Coronary artery (tissue), 2 donors: ENCODE data around the gene COPS2.

Source experiments
- DNase-seq: peaks from one replicate; pipeline ENCODE4 v3.0.0-alpha.2; 2017; ENCODE audit warnings: low spot score
- H3K27ac ChIP-seq, 2 donors: fragments of 200-600 bp; sonication (generic); one replicate each; pipeline ENCODE4 v1.5.1; 2016 to 2019
- H3K4me3 ChIP-seq: fragments of 200-600 bp; sonication (generic); 2 replicates; pipeline ENCODE4 v1.5.1; 2016; ENCODE audit warnings: mild to moderate bottlenecking, moderate library complexity
- TF ChIP-seq, protein P1 (sequence below): fragments of 200-600 bp; sonication (generic); IDR thresholded peaks from one replicate; pipeline ENCODE4 v1.5.1; 2019; ENCODE audit warnings: antibody characterized with exemption

Gene COPS2

DNA sequence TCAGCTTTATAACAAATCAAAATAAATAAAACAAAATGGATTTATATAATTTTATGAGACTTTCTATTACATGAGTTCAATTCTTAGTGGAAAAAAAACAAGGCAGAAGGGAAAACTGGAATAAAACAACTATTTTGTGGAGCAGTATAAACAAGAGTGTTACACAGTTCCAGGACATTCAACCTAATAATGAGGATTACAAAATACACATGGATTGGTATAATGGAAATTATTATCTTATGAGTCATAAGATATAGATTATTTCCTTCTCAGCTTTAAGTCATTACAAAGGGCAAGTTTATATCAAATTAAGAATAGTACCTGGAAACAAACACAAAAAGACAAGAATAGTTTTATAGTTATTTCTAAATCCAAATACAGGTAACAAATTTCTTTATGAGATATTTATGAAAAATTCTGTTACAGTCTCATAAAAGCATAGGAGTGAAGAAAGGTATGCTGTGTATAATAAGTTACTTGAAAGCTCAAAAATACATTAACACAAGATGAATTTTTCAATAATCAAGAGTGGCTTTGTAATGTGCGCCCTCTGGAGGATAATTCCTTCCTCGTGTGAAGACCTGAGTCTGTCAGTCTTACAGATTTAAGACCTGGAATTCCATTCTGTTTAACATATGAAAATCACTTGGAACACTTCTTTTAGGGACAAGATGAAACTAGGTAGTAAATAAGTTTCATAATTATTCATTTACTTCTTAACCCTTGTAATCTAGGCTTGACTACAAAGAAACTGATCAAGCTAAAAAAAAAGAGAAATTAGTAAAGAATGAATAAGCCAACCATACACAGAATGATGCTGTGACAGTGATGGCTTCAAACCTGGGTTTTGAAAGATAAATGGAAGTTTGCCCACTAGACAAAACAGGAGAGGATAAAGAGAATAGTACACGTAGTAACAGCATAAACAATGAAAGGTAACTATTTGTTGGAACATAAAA lies 9.5 kb downstream of the COPS2 start:
- Histone ChIP-seq H3K4me3 (no peak overlapping the region), H3K27ac (no peak overlapping the region)
- no peak for DNase-seq
- TF ChIP-seq, protein P1, sequence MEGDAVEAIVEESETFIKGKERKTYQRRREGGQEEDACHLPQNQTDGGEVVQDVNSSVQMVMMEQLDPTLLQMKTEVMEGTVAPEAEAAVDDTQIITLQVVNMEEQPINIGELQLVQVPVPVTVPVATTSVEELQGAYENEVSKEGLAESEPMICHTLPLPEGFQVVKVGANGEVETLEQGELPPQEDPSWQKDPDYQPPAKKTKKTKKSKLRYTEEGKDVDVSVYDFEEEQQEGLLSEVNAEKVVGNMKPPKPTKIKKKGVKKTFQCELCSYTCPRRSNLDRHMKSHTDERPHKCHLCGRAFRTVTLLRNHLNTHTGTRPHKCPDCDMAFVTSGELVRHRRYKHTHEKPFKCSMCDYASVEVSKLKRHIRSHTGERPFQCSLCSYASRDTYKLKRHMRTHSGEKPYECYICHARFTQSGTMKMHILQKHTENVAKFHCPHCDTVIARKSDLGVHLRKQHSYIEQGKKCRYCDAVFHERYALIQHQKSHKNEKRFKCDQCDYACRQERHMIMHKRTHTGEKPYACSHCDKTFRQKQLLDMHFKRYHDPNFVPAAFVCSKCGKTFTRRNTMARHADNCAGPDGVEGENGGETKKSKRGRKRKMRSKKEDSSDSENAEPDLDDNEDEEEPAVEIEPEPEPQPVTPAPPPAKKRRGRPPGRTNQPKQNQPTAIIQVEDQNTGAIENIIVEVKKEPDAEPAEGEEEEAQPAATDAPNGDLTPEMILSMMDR = no peak

DNA sequence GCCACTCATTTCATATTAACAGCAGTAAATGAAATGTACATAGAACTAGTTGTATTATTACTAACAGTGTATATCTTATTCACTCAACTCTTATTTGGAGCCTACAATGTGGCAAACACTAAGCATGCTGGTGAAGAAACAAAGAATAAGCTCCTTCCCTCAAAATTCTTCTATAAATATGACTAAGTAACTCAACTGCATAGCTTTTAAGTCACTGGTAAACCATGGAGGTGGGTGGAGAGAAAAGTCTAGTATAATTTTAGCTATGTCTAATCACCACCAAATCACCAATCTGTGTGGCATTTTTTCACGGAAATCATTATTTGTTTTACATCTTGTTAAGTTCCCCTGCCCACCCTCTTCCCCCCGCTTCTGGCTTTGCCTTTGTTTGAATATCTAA lies 17.5 kb downstream of the COPS2 start:
- Histone ChIP-seq H3K4me3 (no peak overlapping the region), H3K27ac (no peak overlapping the region)
- TF ChIP-seq, protein P1 = no peak
- no peak for DNase-seq

DNA sequence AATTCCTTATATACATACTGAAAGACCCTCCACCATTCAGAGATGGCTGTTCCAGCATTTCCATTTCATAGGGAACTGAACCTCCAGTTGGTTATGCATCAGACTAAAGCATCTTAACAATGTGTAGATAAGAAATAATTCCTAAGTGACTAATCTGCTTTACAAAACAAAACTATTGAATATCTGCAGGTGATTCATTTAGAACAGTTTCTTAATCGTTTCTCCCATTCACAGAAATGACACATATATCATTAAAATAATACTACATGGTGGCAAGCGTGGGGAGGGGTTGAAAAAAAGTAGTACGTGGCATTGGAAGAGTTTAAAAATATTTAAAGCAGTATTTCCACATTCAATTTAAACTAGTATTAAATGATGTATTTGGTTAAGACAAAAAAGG lies 19.5 kb downstream of the COPS2 start:
- TF ChIP-seq, protein P1 = no peak
- no peak for DNase-seq

DNA sequence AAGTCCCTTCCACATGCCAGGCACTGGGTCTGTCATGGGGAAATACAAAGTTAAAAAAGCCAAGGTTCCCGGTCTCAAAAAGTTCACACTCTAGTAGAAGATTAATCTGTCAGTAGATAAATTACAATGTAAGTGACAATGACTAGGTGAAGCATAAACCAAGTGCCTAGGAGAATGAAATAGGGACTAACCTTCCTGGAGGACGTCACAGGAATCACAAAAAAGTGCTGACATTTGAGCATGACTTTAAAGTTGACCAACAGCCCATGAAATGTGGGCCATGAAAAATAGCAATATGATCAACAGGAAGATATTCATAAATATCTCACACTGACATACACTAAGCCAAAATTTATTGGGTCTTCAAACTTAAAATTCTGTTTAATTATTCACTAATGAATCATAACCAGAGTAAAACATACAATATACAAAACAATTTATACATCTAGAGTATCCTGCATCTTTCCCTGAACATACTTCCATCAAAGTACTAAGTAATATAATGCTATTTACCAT lies 20.0 kb downstream of the COPS2 start:
- TF ChIP-seq, protein P1 = no peak
- no peak for DNase-seq

More for the DNA sequence above, 19.5 kb downstream of the COPS2 start:
- H3K27ac ChIP-seq = no peak overlapping the region
- no peak overlapping the region for H3K4me3 ChIP-seq

DNA sequence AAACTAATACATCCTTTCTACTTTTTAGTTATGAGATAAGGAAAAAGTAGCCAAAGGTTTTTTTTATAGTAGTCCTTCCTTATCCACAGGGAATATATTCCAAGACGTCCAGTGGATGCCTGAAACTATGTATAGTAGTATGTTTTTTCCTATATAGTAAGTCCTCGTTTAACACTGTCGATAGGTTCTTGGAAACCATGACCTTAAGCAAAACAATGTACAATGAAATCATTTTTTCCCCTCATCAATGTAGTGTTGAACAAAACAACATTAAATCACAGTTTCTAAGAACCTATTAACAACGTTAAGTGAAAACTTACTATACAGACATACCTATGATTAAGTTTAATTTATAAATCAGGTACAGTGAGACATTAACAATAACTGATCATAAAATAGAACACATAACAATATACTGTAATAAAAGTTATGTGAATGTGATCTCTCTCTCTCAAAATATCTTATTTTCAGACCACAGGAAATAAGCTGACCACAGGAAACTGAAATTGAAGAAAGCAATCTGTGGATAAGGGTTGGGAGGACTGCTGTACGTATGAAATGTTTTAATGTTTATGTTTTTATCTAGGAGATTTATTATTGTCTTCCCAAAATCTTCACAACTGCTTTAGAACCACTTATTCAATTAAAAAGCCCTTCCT lies 20.6 kb downstream of the COPS2 start:
- H3K4me3 ChIP-seq = no peak overlapping the region
- no peak for DNase-seq
- H3K27ac ChIP-seq = no peak overlapping the region
- TF ChIP-seq, protein P1 = no peak

More for the DNA sequence above, 20.0 kb downstream of the COPS2 start:
- Histone ChIP-seq H3K4me3 (no peak overlapping the region), H3K27ac (no peak overlapping the region)

DNA sequence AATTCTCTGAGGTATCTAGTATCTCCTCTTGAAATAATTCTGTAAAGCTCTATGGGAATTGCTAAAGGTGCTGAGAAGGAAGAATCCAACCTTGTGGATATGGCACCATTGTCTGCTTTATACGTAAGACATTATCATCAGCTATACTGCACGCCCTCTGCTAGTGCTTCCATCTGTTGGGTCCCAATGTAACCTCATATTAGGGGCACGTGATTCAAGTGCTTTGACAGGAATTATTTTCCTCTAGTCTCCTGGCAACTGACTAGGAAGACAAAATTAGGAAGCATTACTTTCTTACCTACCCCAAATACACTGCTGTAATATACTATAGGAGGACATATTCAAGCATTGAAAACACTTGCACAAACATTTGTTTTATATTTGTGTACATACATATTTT lies 24.0 kb downstream of the COPS2 start:
- TF ChIP-seq, protein P1 = no peak
- no peak overlapping the region for H3K27ac ChIP-seq
- DNase-seq = no peak
- no peak overlapping the region for H3K4me3 ChIP-seq
